Thyroid gland (tissue), 4 donors: ENCODE results near the gene SYT1. TPM values are rescaled to one million over a fixed set of nuclear protein-coding genes. Genes with fewer than 3 reads are reported as not detected.

Experiments used
- DNase-seq, 2 donors: peaks; one replicate each; pipeline ENCODE4 v3.0.0-alpha.2; 2019
- H3K27ac ChIP-seq, 3 donors: fragments of 200-600 bp; sonication (generic); 1 replicate in 2 of 3; 2 replicates in 1 of 3; pipeline ENCODE4 v1.5.1; 2016 to 2019; ENCODE audit warnings: mild to moderate bottlenecking in 1 of 3, moderate library complexity in 1 of 3
- H3K27me3 ChIP-seq: fragments of 200-600 bp; sonication (generic); one replicate; pipeline ENCODE4 v1.5.1; 2019
- H3K36me3 ChIP-seq, 2 donors: fragments of 200-600 bp; sonication (generic); one replicate each; pipeline ENCODE4 v1.5.1; 2016 to 2019
- H3K4me1 ChIP-seq, 2 donors: fragments of 200-600 bp; sonication (generic); one replicate each; pipeline ENCODE4 v1.5.1; 2017 to 2019
- H3K4me3 ChIP-seq, 3 donors: fragments of 200-600 bp; sonication (generic); replicated peaks in 1 of 3; 1 replicate in 2 of 3; 2 replicates in 1 of 3; pipeline ENCODE4 v1.5.1; 2016; ENCODE audit warnings: mild to moderate bottlenecking in 1 of 3
- H3K9me3 ChIP-seq: fragments of 200-600 bp; sonication (generic); one replicate; pipeline ENCODE4 v1.5.1; 2017
- POLR2A ChIP-seq, 2 donors: fragments of 450-650 bp; IDR thresholded peaks; one replicate each; pipeline ENCODE4 v1.6.1; 2017; ENCODE audit warnings: antibody characterized with exemption in 2 of 2, mild to moderate bottlenecking in 2 of 2, moderate library complexity in 1 of 2
- WGBS, 2 donors: methylation state at CpG; one replicate each; pipeline ENCODE4 v1.1.5; 2017; 5-methylcytosine and 5-hydroxymethylcytosine counted together
- intact Hi-C: fragments of 100-400 bp; cut with DNase I; formaldehyde crosslinking; loops from one replicate; pipeline ENCODE4 v1.15.1; 2023
- total RNA-seq, 4 donors: library from RNA; depleted of rRNA; stranded (reverse); fragments of >200 nt; gene quantifications; one replicate each; pipeline ENCODE4 v1.2.3, GENCODE V29; 2016
- TF ChIP-seq, protein P1 (sequence below), 6 experiments: fragments of 200-600 bp in 3 of 6; fragments of 450-650 bp in 3 of 6; sonication (generic) in 3 of 6; IDR thresholded peaks; one replicate each; pipeline ENCODE4 v1.5.1; 2016 to 2019; ENCODE audit warnings: antibody characterized with exemption in 6 of 6, mild to moderate bottlenecking in 2 of 6, inconsistent platforms in 1 of 6, moderate library complexity in 1 of 6

The SYT1 gene
- total RNA-seq, 4 donors from 2014 or later = 0.58 to 2.4 (median 1.2) TPM

GRCh38 chr12:79435742-79436141 is 571.2 kb downstream of the SYT1 start:
- H3K9me3 ChIP-seq = no peaks in the 10 kb centered on the region
- intact Hi-C loops = no loop called here
- H3K36me3 ChIP-seq = no peaks in the 10 kb centered on the region
- DNase-seq = no peak
- no peaks in the 10 kb centered on the region for H3K4me1 ChIP-seq
- H3K4me3 ChIP-seq = no peak overlapping the region
- no peak overlapping the region for H3K27ac ChIP-seq
- WGBS, 2 donors = 100% methylated on average over 1 of the region's 1 CpG
- TF ChIP-seq, protein P1, sequence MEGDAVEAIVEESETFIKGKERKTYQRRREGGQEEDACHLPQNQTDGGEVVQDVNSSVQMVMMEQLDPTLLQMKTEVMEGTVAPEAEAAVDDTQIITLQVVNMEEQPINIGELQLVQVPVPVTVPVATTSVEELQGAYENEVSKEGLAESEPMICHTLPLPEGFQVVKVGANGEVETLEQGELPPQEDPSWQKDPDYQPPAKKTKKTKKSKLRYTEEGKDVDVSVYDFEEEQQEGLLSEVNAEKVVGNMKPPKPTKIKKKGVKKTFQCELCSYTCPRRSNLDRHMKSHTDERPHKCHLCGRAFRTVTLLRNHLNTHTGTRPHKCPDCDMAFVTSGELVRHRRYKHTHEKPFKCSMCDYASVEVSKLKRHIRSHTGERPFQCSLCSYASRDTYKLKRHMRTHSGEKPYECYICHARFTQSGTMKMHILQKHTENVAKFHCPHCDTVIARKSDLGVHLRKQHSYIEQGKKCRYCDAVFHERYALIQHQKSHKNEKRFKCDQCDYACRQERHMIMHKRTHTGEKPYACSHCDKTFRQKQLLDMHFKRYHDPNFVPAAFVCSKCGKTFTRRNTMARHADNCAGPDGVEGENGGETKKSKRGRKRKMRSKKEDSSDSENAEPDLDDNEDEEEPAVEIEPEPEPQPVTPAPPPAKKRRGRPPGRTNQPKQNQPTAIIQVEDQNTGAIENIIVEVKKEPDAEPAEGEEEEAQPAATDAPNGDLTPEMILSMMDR (IDR thresholded peaks at IDR 0.05) = no peak
- H3K27me3 ChIP-seq = no peaks in the 10 kb centered on the region

- intact Hi-C loops = no loop called here
- 83 to 86% methylated on average over 3 of the region's 3 CpGs for WGBS, 2 donors
- H3K27ac ChIP-seq = no peak overlapping the region
- H3K9me3 ChIP-seq = no peaks in the 10 kb centered on the region
- no peaks in the 10 kb centered on the region for H3K36me3 ChIP-seq
- TF ChIP-seq, protein P1 (IDR thresholded peaks at IDR 0.05) = no peak
- TF ChIP-seq POLR2A (IDR thresholded peaks at IDR 0.05) = no peak
- H3K27me3 ChIP-seq = no peaks in the 10 kb centered on the region
- H3K4me3 ChIP-seq = no peak overlapping the region
- DNase-seq = no peak
- H3K4me1 ChIP-seq = no peaks in the 10 kb centered on the region
Measured at GRCh38 chr12:79438480-79439174, 574.1 kb downstream of the SYT1 start.

- Histone ChIP-seq H3K9me3 (no peaks in the 10 kb centered on the region), H3K4me1 (peaks cover 0 to 3% of the 10 kb centered on the region in 2 donors), H3K36me3 (no peaks in the 10 kb centered on the region), H3K27me3 (no peaks in the 10 kb centered on the region), H3K4me3 (no peak overlapping the region), H3K27ac (no peak overlapping the region)
- DNase-seq = no peak
- TF ChIP-seq, protein P1 (IDR thresholded peaks at IDR 0.05) = no peak
- TF ChIP-seq POLR2A (IDR thresholded peaks at IDR 0.05) = no peak
- 87 to 88% methylated on average over 3 of the region's 3 CpGs for WGBS, 2 donors
- intact Hi-C loops = no loop called here
Measured at GRCh38 chr12:79439175-79439825, 574.7 kb downstream of the SYT1 start.

- no peak for TF ChIP-seq POLR2A (IDR thresholded peaks at IDR 0.05)
- TF ChIP-seq, protein P1 (IDR thresholded peaks at IDR 0.05) = no peak
- intact Hi-C loops = no loop called here
- H3K27me3 ChIP-seq = no peaks in the 10 kb centered on the region
- 85 to 87% methylated on average over 4 of the region's 4 CpGs for WGBS, 2 donors
- no peaks in the 10 kb centered on the region for H3K9me3 ChIP-seq
- no peaks in the 10 kb centered on the region for H3K36me3 ChIP-seq
- H3K27ac ChIP-seq = no peak overlapping the region
- no peak for DNase-seq
- H3K4me3 ChIP-seq = no peak overlapping the region
- H3K4me1 ChIP-seq = peaks cover 0 to 6% of the 10 kb centered on the region in 2 donors
Measured at GRCh38 chr12:79441534-79441933, 577.0 kb downstream of the SYT1 start.

- TF ChIP-seq, protein P1 (IDR thresholded peaks at IDR 0.05) = no peak
- no peak for TF ChIP-seq POLR2A (IDR thresholded peaks at IDR 0.05)
- intact Hi-C loops = no loop called here
Measured at GRCh38 chr12:79442396-79442795, 577.8 kb downstream of the SYT1 start.

More at GRCh38 chr12:79442396-79442795, 577.8 kb downstream of the SYT1 start:
- Histone ChIP-seq H3K4me1 (peaks cover 0 to 6% of the 10 kb centered on the region in 2 donors), H3K4me3 (no peak overlapping the region), H3K9me3 (no peaks in the 10 kb centered on the region), H3K27me3 (no peaks in the 10 kb centered on the region), H3K36me3 (no peaks in the 10 kb centered on the region), H3K27ac (no peak overlapping the region)
- no peak for DNase-seq
